ENCODE measurements around the gene CDK5R1. TPM values are rescaled to one million over a fixed set of nuclear protein-coding genes. Genes with fewer than 3 reads are reported as not detected.
A peak's percentile ranks its signal among the peaks of the same experiment; 100 is the strongest.

The CDK5R1 gene
- total RNA-seq, 6 experiments from 2014 or later = 0.37 to 0.90 (median 0.48) TPM

DNA sequence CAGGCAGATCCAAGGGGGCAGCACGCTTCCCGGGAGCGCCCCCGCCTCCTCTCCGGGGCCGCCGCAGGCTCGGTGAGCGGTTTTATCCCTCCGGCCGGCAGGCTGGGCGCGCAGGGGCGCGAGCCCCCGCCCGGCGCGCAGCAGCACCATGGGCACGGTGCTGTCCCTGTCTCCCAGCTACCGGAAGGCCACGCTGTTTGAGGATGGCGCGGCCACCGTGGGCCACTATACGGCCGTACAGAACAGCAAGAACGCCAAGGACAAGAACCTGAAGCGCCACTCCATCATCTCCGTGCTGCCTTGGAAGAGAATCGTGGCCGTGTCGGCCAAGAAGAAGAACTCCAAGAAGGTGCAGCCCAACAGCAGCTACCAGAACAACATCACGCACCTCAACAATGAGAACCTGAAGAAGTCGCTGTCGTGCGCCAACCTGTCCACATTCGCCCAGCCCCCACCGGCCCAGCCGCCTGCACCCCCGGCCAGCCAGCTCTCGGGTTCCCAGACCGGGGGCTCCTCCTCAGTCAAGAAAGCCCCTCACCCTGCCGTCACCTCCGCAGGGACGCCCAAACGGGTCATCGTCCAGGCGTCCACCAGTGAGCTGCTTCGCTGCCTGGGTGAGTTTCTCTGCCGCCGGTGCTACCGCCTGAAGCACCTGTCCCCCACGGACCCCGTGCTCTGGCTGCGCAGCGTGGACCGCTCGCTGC lies 832 bp downstream of the CDK5R1 start:
- no CpG with 5 or more reads among the region's 59 CpGs for WGBS (ENCODE audit: insufficient coverage, low coverage, low lambda C conversion rate, missing lambda C conversion rate)
- peaks cover 0 to 16% (median 0%) of the 10 kb centered on the region in 4 donors for H3K4me1 ChIP-seq
- H3K27ac ChIP-seq = no peak overlapping the region
- DNase-seq (no peak), ATAC-seq (no peak)
- peak overlapping the region; percentile 31 to 69 (median 38) for H3K4me3 ChIP-seq
- H3K36me3 ChIP-seq = peaks cover 0 to 4% (median under 1%) of the 10 kb centered on the region in 4 donors
- no peaks in the 10 kb centered on the region for H3K9me3 ChIP-seq
- H3K27me3 ChIP-seq = no peaks in the 10 kb centered on the region
- intact Hi-C loops (cut with DNase I) = no loop called here
- TF ChIP-seq POLR2A (IDR thresholded peaks at IDR 0.05) = no peak
- TF ChIP-seq, protein P1, sequence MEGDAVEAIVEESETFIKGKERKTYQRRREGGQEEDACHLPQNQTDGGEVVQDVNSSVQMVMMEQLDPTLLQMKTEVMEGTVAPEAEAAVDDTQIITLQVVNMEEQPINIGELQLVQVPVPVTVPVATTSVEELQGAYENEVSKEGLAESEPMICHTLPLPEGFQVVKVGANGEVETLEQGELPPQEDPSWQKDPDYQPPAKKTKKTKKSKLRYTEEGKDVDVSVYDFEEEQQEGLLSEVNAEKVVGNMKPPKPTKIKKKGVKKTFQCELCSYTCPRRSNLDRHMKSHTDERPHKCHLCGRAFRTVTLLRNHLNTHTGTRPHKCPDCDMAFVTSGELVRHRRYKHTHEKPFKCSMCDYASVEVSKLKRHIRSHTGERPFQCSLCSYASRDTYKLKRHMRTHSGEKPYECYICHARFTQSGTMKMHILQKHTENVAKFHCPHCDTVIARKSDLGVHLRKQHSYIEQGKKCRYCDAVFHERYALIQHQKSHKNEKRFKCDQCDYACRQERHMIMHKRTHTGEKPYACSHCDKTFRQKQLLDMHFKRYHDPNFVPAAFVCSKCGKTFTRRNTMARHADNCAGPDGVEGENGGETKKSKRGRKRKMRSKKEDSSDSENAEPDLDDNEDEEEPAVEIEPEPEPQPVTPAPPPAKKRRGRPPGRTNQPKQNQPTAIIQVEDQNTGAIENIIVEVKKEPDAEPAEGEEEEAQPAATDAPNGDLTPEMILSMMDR (IDR thresholded peaks at IDR 0.05) = no peak

- Histone ChIP-seq H3K27me3 (no peaks in the 10 kb centered on the region), H3K36me3 (no peaks in the 10 kb centered on the region), H3K27ac (no peak overlapping the region), H3K9me3 (no peaks in the 10 kb centered on the region), H3K4me3 (peak overlapping the region in 1 of 3 donors; percentile 69), H3K4me1 (peaks cover 0 to 16% (median 0%) of the 10 kb centered on the region in 4 donors)
- intact Hi-C loops (cut with DNase I) = no loop called here
- 97% methylated on average over 5 of the region's 16 CpGs for WGBS (ENCODE audit: insufficient coverage, low coverage, low lambda C conversion rate, missing lambda C conversion rate)
- DNase-seq = no peak
- TF ChIP-seq, protein P1 (IDR thresholded peaks at IDR 0.05) = no peak
- no peak for TF ChIP-seq POLR2A (IDR thresholded peaks at IDR 0.05)
- ATAC-seq = no peak
Measured at GRCh38 chr17:32488177-32488542, 1.4 kb downstream of the CDK5R1 start.

- no peak for TF ChIP-seq POLR2A (IDR thresholded peaks at IDR 0.05)
- Histone ChIP-seq H3K27me3 (no peaks in the 10 kb centered on the region), H3K27ac (no peak overlapping the region), H3K9me3 (no peaks in the 10 kb centered on the region), H3K4me1 (peaks cover 0 to 16% (median 0%) of the 10 kb centered on the region in 4 donors), H3K36me3 (no peaks in the 10 kb centered on the region), H3K4me3 (no peak overlapping the region)
- WGBS (ENCODE audit: insufficient coverage, low coverage, low lambda C conversion rate, missing lambda C conversion rate) = 68% methylated on average over 5 of the region's 13 CpGs
- intact Hi-C loops (cut with DNase I) = no loop called here
- DNase-seq (peak in 1 of 3 donors; percentile 69), ATAC-seq (peak in 1 of 4 donors; percentile 2)
Measured at GRCh38 chr17:32488604-32489180, 1.9 kb downstream of the CDK5R1 start.

GRCh38 chr17:32489320-32490100 lies 2.7 kb downstream of the CDK5R1 start:
- H3K4me1 ChIP-seq = peaks cover 0 to 16% (median 0%) of the 10 kb centered on the region in 4 donors
- no peak overlapping the region for H3K27ac ChIP-seq
- DNase-seq (peak in 1 of 3 donors; percentile 26), ATAC-seq (no peak)
- no peak overlapping the region for H3K4me3 ChIP-seq
- H3K9me3 ChIP-seq = no peaks in the 10 kb centered on the region
- no peaks in the 10 kb centered on the region for H3K36me3 ChIP-seq
- no peak for TF ChIP-seq POLR2A (IDR thresholded peaks at IDR 0.05)
- TF ChIP-seq, protein P1 (IDR thresholded peaks at IDR 0.05) = no peak
- no peaks in the 10 kb centered on the region for H3K27me3 ChIP-seq
- whole genome bisulfite sequencing (ENCODE audit: insufficient coverage, low coverage, low lambda C conversion rate, missing lambda C conversion rate) = 62% methylated on average over 7 of the region's 10 CpGs
- intact Hi-C loops (cut with DNase I) = no loop called here
